Dendritic cell treated with granulocyte-macrophage colony-stimulating factor and Interleukin-4, amounts not matched to agents 40 ng/mL and 50 ng/mL, for 4 days (primary cell): Measurements from ENCODE around the gene BPI.
"Not testable (repeated sequence)": the region's sequence is repeated elsewhere in the genome, so short reads cannot be mapped to it uniquely, and the experiment has no call there.

Experiments used
- H3K27ac Mint-ChIP-seq: one replicate; pipeline ENCODE4 v1.8.0; 2022; ENCODE audit warnings: mild to moderate bottlenecking, mixed read lengths
- H3K27me3 Mint-ChIP-seq: one replicate; pipeline ENCODE4 v1.8.0; 2022; ENCODE audit warnings: mild to moderate bottlenecking, mixed read lengths
- H3K36me3 Mint-ChIP-seq: one replicate; pipeline ENCODE4 v1.8.0; 2022; ENCODE audit warnings: low read depth, mixed read lengths
- H3K4me1 Mint-ChIP-seq: one replicate; pipeline ENCODE4 v1.8.0; 2022; ENCODE audit warnings: low read depth, mixed read lengths
- H3K4me3 Mint-ChIP-seq: one replicate; pipeline ENCODE4 v1.8.0; 2022; ENCODE audit warnings: mild to moderate bottlenecking, moderate library complexity, mixed read lengths
- H3K9me3 Mint-ChIP-seq: one replicate; pipeline ENCODE4 v1.8.0; 2022; ENCODE audit warnings: mixed read lengths
- intact Hi-C: fragments of 100-400 bp; cut with micrococcal nuclease; formaldehyde crosslinking; loops from one replicate; pipeline ENCODE4 v1.15.0; 2022

Gene BPI

GRCh38 chr20:38303908-38304379 is at the start of gene BPI:
Gene BPI (plus strand): TSS chr20:38304156. CDS start chr20:38304224, 68 bp downstream.
- Mint-ChIP-seq H3K36me3 (no peaks in the 10 kb centered on the region), H3K27me3 (peaks cover 19% of the 10 kb centered on the region), H3K9me3 (no peaks in the 10 kb centered on the region), H3K4me1 (peaks cover 78% of the 10 kb centered on the region), H3K27ac (peak within 1 kb of the TSS; percentile 59), H3K4me3 (peak within 1 kb of the TSS; percentile 10)
- intact Hi-C loops: no loop called here

GRCh38 chr20:38254621-38255020 is 49.3 kb upstream of the BPI start:
- Mint-ChIP-seq H3K27me3 (peaks cover 25% of the 10 kb centered on the region), H3K4me1 (peaks cover 34% of the 10 kb centered on the region), H3K27ac (peak overlapping the region; percentile 20)
- H3K4me3 Mint-ChIP-seq, intact Hi-C loops, H3K36me3 Mint-ChIP-seq, H3K9me3 Mint-ChIP-seq: not testable (repeated sequence)

- Mint-ChIP-seq H3K4me3 (no peak overlapping the region), H3K27ac (peak overlapping the region; percentile 20), H3K9me3 (no peaks in the 10 kb centered on the region), H3K27me3 (peaks cover 33% of the 10 kb centered on the region), H3K36me3 (no peaks in the 10 kb centered on the region), H3K4me1 (peaks cover 37% of the 10 kb centered on the region)
- intact Hi-C loops: no loop called here
Observed at GRCh38 chr20:38255393-38255792, 48.6 kb upstream of the BPI start.

GRCh38 chr20:38256021-38256420 is 47.9 kb upstream of the BPI start:
- H3K4me3 Mint-ChIP-seq: no peak overlapping the region
- H3K9me3 Mint-ChIP-seq: no peaks in the 10 kb centered on the region
- peaks cover 39% of the 10 kb centered on the region for H3K4me1 Mint-ChIP-seq
- H3K27me3 Mint-ChIP-seq: peaks cover 38% of the 10 kb centered on the region
- intact Hi-C loops: no loop called here
- no peaks in the 10 kb centered on the region for H3K36me3 Mint-ChIP-seq
- H3K27ac Mint-ChIP-seq: no peak overlapping the region

- peaks cover 46% of the 10 kb centered on the region for H3K27me3 Mint-ChIP-seq
- no peak overlapping the region for H3K4me3 Mint-ChIP-seq
- intact Hi-C loops: no loop called here
Observed at GRCh38 chr20:38256966-38257365, 47.0 kb upstream of the BPI start.

GRCh38 chr20:38258545-38259215 is 45.3 kb upstream of the BPI start:
- no peaks in the 10 kb centered on the region for H3K36me3 Mint-ChIP-seq
- intact Hi-C loops: no loop called here
- no peaks in the 10 kb centered on the region for H3K9me3 Mint-ChIP-seq

More at GRCh38 chr20:38256966-38257365, 47.0 kb upstream of the BPI start:
- no peak overlapping the region for H3K27ac Mint-ChIP-seq
- H3K4me1 Mint-ChIP-seq: peaks cover 39% of the 10 kb centered on the region
- no peaks in the 10 kb centered on the region for H3K36me3 Mint-ChIP-seq
- H3K9me3 Mint-ChIP-seq: no peaks in the 10 kb centered on the region

GRCh38 chr20:38260025-38260377 is 44.0 kb upstream of the BPI start:
- Mint-ChIP-seq H3K27ac (no peak overlapping the region), H3K4me1 (peaks cover 27% of the 10 kb centered on the region), H3K4me3 (no peak overlapping the region), H3K36me3 (no peaks in the 10 kb centered on the region), H3K27me3 (peaks cover 56% of the 10 kb centered on the region), H3K9me3 (no peaks in the 10 kb centered on the region)
- intact Hi-C loops: no loop called here

More at GRCh38 chr20:38258545-38259215, 45.3 kb upstream of the BPI start:
- H3K4me1 Mint-ChIP-seq: peaks cover 29% of the 10 kb centered on the region
- no peak overlapping the region for H3K4me3 Mint-ChIP-seq
- H3K27ac Mint-ChIP-seq: no peak overlapping the region
- H3K27me3 Mint-ChIP-seq: peaks cover 51% of the 10 kb centered on the region

- intact Hi-C loops: no loop called here
- Mint-ChIP-seq H3K4me3 (peak within 1 kb of the TSS; percentile 58), H3K27me3 (peaks cover 58% of the 10 kb centered on the region), H3K9me3 (no peaks in the 10 kb centered on the region), H3K27ac (no peak within 1 kb of the TSS), H3K4me1 (peaks cover 21% of the 10 kb centered on the region), H3K36me3 (no peaks in the 10 kb centered on the region)
Observed at GRCh38 chr20:38260378-38261053, 43.4 kb upstream of the BPI start, which contains the start of gene KIAA1755. Gene KIAA1755 (minus strand): TSS chr20:38260735. CDS start chr20:38260500, 235 bp downstream.

- Mint-ChIP-seq H3K27ac (no peak overlapping the region), H3K4me1 (peaks cover 19% of the 10 kb centered on the region), H3K36me3 (no peaks in the 10 kb centered on the region), H3K4me3 (peak overlapping the region; percentile 58), H3K9me3 (no peaks in the 10 kb centered on the region), H3K27me3 (peaks cover 55% of the 10 kb centered on the region)
- intact Hi-C loops: no loop called here
Observed at GRCh38 chr20:38261054-38261390, 42.9 kb upstream of the BPI start.

GRCh38 chr20:38262931-38263330 is 41.0 kb upstream of the BPI start:
- no peaks in the 10 kb centered on the region for H3K36me3 Mint-ChIP-seq
- intact Hi-C loops: no loop called here
- peaks cover 35% of the 10 kb centered on the region for H3K4me1 Mint-ChIP-seq
- no peaks in the 10 kb centered on the region for H3K9me3 Mint-ChIP-seq
- H3K4me3 Mint-ChIP-seq: no peak overlapping the region
- peaks cover 50% of the 10 kb centered on the region for H3K27me3 Mint-ChIP-seq
- no peak overlapping the region for H3K27ac Mint-ChIP-seq

- no peaks in the 10 kb centered on the region for H3K9me3 Mint-ChIP-seq
- intact Hi-C loops: no loop called here
- H3K27me3 Mint-ChIP-seq: peaks cover 34% of the 10 kb centered on the region
- peaks cover 46% of the 10 kb centered on the region for H3K4me1 Mint-ChIP-seq
- no peak overlapping the region for H3K27ac Mint-ChIP-seq
- no peaks in the 10 kb centered on the region for H3K36me3 Mint-ChIP-seq
- H3K4me3 Mint-ChIP-seq: no peak overlapping the region
Observed at GRCh38 chr20:38266426-38266825, 37.5 kb upstream of the BPI start.

- intact Hi-C loops: no loop called here
- H3K4me1 Mint-ChIP-seq: peaks cover 48% of the 10 kb centered on the region
- H3K36me3 Mint-ChIP-seq: no peaks in the 10 kb centered on the region
- H3K9me3 Mint-ChIP-seq: no peaks in the 10 kb centered on the region
- peaks cover 29% of the 10 kb centered on the region for H3K27me3 Mint-ChIP-seq
- H3K4me3 Mint-ChIP-seq: no peak overlapping the region
- H3K27ac Mint-ChIP-seq: no peak overlapping the region
Observed at GRCh38 chr20:38267296-38267695, 36.7 kb upstream of the BPI start.

GRCh38 chr20:38267901-38268514 is 35.9 kb upstream of the BPI start:
- Mint-ChIP-seq H3K27me3 (peaks cover 23% of the 10 kb centered on the region), H3K9me3 (no peaks in the 10 kb centered on the region), H3K4me3 (no peak overlapping the region), H3K4me1 (peaks cover 54% of the 10 kb centered on the region), H3K27ac (no peak overlapping the region), H3K36me3 (no peaks in the 10 kb centered on the region)
- intact Hi-C loops: no loop called here

GRCh38 chr20:38269040-38269439 is 34.9 kb upstream of the BPI start:
- H3K27ac Mint-ChIP-seq: peak overlapping the region; percentile 48
- H3K36me3 Mint-ChIP-seq: no peaks in the 10 kb centered on the region
- intact Hi-C loops: no loop called here
- H3K9me3 Mint-ChIP-seq: no peaks in the 10 kb centered on the region
- H3K4me1 Mint-ChIP-seq: peaks cover 54% of the 10 kb centered on the region
- H3K4me3 Mint-ChIP-seq: no peak overlapping the region
- peaks cover 22% of the 10 kb centered on the region for H3K27me3 Mint-ChIP-seq
